Measurements from ENCODE around the gene MFF.
"Not testable (repeated sequence)": the region's sequence is repeated elsewhere in the genome, so short reads cannot be mapped to it uniquely, and the experiment has no call there.

DNA sequence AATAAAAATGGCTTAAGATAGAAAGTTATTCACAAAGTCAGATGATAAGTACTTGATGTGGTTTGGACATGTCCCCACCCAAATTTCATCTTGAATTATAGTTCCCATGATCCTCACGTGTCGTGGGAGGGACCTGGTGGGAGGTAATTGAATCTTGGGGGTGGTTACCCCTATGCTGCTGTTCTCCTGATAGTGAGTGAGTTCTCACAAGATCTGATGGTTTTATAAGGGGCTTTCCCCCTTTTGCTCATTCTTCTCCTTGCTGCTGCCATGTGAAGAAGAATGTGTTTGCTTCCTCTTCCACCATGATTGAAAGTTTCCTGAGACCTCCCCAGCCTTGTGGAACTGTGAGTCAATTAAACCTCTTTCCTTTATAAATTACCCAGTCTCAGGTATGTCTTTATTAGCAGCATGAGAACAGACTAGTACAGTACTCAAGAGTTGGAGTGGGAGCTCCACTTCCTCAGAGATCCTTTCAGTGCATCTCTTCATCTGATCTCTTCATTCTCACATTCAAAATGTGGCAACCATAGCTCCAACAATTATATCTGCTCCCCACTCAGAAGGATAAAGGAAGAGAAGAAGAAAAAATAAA, 57.3 kb downstream of the MFF start:
- TF ChIP-seq, protein P1, sequence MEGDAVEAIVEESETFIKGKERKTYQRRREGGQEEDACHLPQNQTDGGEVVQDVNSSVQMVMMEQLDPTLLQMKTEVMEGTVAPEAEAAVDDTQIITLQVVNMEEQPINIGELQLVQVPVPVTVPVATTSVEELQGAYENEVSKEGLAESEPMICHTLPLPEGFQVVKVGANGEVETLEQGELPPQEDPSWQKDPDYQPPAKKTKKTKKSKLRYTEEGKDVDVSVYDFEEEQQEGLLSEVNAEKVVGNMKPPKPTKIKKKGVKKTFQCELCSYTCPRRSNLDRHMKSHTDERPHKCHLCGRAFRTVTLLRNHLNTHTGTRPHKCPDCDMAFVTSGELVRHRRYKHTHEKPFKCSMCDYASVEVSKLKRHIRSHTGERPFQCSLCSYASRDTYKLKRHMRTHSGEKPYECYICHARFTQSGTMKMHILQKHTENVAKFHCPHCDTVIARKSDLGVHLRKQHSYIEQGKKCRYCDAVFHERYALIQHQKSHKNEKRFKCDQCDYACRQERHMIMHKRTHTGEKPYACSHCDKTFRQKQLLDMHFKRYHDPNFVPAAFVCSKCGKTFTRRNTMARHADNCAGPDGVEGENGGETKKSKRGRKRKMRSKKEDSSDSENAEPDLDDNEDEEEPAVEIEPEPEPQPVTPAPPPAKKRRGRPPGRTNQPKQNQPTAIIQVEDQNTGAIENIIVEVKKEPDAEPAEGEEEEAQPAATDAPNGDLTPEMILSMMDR (IDR thresholded peaks at IDR 0.05 in 4 of 5, conservative IDR thresholded peaks at IDR 0.05 in 1 of 5): not testable (repeated sequence)
- not testable (repeated sequence) for TF ChIP-seq POLR2A (IDR thresholded peaks at IDR 0.05)

Measured in gastrocnemius medialis (tissue), 4 donors.